A673 (cell line): ENCODE results near the gene GCNT1. TPM values are rescaled to one million over a fixed set of nuclear protein-coding genes. Genes with fewer than 3 reads are reported as not detected.

Source experiments
- BruUV-seq: library from RNA; stranded (reverse); fragments of 400-500 nt; replicated peaks from 2 replicates; lab custom pipeline; 2021; lab: Mats Ljungman, UMichigan
- CTCF ChIA-PET: fragments of 300-600 bp; sonication (Branson Sonifier 250); formaldehyde crosslinking; loops from one replicate; lab custom pipeline; 2022; ENCODE audit warnings: antibody characterized with exemption; lab: Charles Lee
- POLR2A ChIA-PET: fragments of 300-600 bp; sonication (Branson Sonifier 250); formaldehyde crosslinking; loops from one replicate; lab custom pipeline; 2022; ENCODE audit warnings: antibody characterized with exemption; ENCODE audit not compliant: low non-redundant PET; lab: Charles Lee
- DNase-seq: peaks from one replicate; pipeline ENCODE4 v3.0.0-alpha.2; 2015; ENCODE audit warnings: low spot score
- H3K27ac ChIP-seq: fragments of 200-600 bp; sonication (generic); 2 replicates; pipeline ENCODE4 v1.5.1; 2016; ENCODE audit warnings: mixed run types, low read depth, mild to moderate bottlenecking, mixed read lengths, antibody characterized with exemption, low read length; ENCODE audit not compliant: poor library complexity, severe bottlenecking
- H3K27me3 ChIP-seq: fragments of 200-600 bp; sonication (generic); replicated peaks from 2 replicates; pipeline ENCODE4 v1.6.1; 2017; ENCODE audit warnings: mixed run types, low read depth, mild to moderate bottlenecking, mixed read lengths, antibody characterized with exemption, low read length; ENCODE audit not compliant: insufficient read depth, poor library complexity
- H3K36me3 ChIP-seq: fragments of 200-600 bp; sonication (generic); 2 replicates; pipeline ENCODE4 v1.6.1; 2016; ENCODE audit warnings: mixed run types, mild to moderate bottlenecking, mixed read lengths, antibody characterized with exemption, low read length; ENCODE audit not compliant: insufficient read depth, poor library complexity, severe bottlenecking
- H3K4me1 ChIP-seq: fragments of 200-600 bp; sonication (generic); 2 replicates; pipeline ENCODE4 v1.6.1; 2017; ENCODE audit warnings: mixed run types, mild to moderate bottlenecking, mixed read lengths, antibody characterized with exemption, low read length; ENCODE audit not compliant: insufficient read depth, poor library complexity, severe bottlenecking
- H3K4me3 ChIP-seq: fragments of 200-600 bp; sonication (generic); 2 replicates; pipeline ENCODE4 v1.5.1; 2016; ENCODE audit warnings: low read depth, mixed run types, mild to moderate bottlenecking, mixed read lengths, low read length; ENCODE audit not compliant: poor library complexity, severe bottlenecking
- H3K9me3 ChIP-seq: fragments of 200-600 bp; sonication (generic); 2 replicates; pipeline ENCODE4 v1.6.1; 2016; ENCODE audit warnings: mixed run types, low read depth, mild to moderate bottlenecking, mixed read lengths, antibody characterized with exemption, low read length; ENCODE audit not compliant: poor library complexity, severe bottlenecking
- EZH2 ChIP-seq: fragments of 200-600 bp; sonication (generic); IDR thresholded peaks from 2 replicates; pipeline ENCODE4 v1.6.1; 2017; ENCODE audit warnings: borderline replicate concordance, low read depth, mild to moderate bottlenecking, mixed read lengths, antibody characterized with exemption, low read length; ENCODE audit not compliant: poor library complexity, severe bottlenecking
- intact Hi-C: fragments of 100-400 bp; cut with micrococcal nuclease; formaldehyde crosslinking; loops from one replicate; pipeline ENCODE4 v1.10.0; 2022; ENCODE audit not compliant: unreplicated experiment
- total RNA-seq: library from RNA; stranded (reverse); gene quantifications from 2 replicates; pipeline ENCODE4 v1.2.3, GENCODE V29; 2021
- TF ChIP-seq, protein P1 (sequence below): fragments of 300-800, 200-600 bp; sonication (generic); conservative IDR thresholded peaks from 2 replicates; pipeline ENCODE4 v1.5.1; 2017; ENCODE audit warnings: low read depth, mild to moderate bottlenecking, antibody characterized with exemption, low read length, moderate library complexity, mixed read lengths

GCNT1 gene
- total RNA-seq, 1 experiment from 2014 or later: not detected

GRCh38 chr9:76539180-76539579 lies 80.2 kb downstream of the GCNT1 start:
- CTCF ChIA-PET: no interaction called here
- intact Hi-C loops: no loop called here
- DNase-seq: no peak
- BruUV-seq: no TSS peak
- Histone ChIP-seq H3K9me3 (no peaks in the 10 kb centered on the region), H3K36me3 (no peaks in the 10 kb centered on the region), H3K27me3 (no peaks in the 10 kb centered on the region), H3K4me3 (no peak overlapping the region), H3K4me1 (no peaks in the 10 kb centered on the region), H3K27ac (no peak overlapping the region)
- TF ChIP-seq, protein P1, sequence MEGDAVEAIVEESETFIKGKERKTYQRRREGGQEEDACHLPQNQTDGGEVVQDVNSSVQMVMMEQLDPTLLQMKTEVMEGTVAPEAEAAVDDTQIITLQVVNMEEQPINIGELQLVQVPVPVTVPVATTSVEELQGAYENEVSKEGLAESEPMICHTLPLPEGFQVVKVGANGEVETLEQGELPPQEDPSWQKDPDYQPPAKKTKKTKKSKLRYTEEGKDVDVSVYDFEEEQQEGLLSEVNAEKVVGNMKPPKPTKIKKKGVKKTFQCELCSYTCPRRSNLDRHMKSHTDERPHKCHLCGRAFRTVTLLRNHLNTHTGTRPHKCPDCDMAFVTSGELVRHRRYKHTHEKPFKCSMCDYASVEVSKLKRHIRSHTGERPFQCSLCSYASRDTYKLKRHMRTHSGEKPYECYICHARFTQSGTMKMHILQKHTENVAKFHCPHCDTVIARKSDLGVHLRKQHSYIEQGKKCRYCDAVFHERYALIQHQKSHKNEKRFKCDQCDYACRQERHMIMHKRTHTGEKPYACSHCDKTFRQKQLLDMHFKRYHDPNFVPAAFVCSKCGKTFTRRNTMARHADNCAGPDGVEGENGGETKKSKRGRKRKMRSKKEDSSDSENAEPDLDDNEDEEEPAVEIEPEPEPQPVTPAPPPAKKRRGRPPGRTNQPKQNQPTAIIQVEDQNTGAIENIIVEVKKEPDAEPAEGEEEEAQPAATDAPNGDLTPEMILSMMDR: no peak
- no peak for TF ChIP-seq EZH2
- POLR2A ChIA-PET: no interaction called here

- peak; percentile 55 for DNase-seq
- no peaks in the 10 kb centered on the region for H3K36me3 ChIP-seq
- no peak for TF ChIP-seq EZH2
- TF ChIP-seq, protein P1: no peak
- ChIA-PET CTCF (no interaction called here), POLR2A (no interaction called here)
- H3K27ac ChIP-seq: no peak overlapping the region
- BruUV-seq: no TSS peak
- H3K4me3 ChIP-seq: no peak overlapping the region
- H3K9me3 ChIP-seq: no peaks in the 10 kb centered on the region
- no peaks in the 10 kb centered on the region for H3K27me3 ChIP-seq
- no peaks in the 10 kb centered on the region for H3K4me1 ChIP-seq
- intact Hi-C loops: loop anchor here (10.0 kb wide), 1 partner anchor 58 kb away; no protein-coding TSS in a partner anchor
Observed at GRCh38 chr9:76542360-76542759, 83.4 kb downstream of the GCNT1 start.

DNA sequence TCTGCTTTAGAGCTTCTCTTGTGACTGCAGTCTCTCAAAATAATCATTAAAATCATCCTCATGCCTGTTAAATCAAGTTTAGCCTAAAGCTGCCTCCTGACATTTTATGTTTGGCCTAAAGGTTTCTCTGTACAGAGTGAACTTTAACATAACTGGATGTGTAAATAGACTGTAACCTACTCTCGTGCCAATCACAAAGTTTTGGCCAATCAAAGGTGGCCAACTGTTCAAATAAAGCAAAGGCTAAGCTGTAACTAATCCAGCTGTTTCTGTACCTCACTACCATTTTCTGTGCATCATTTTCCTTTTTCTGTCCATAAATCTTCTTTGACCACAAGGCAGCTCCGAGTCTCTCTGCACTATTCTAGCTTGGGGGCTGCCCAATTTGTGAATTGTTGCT lies 86.2 kb downstream of the GCNT1 start:
- H3K9me3 ChIP-seq: no peaks in the 10 kb centered on the region
- POLR2A ChIA-PET: no interaction called here
- H3K4me1 ChIP-seq: no peaks in the 10 kb centered on the region
- intact Hi-C loops: loop anchor here (10.0 kb wide), 1 partner anchor 60 kb away; no protein-coding TSS in a partner anchor
- CTCF ChIA-PET: no interaction called here
- no peak overlapping the region for H3K4me3 ChIP-seq
- no peak for DNase-seq
- no peak overlapping the region for H3K27ac ChIP-seq
- H3K36me3 ChIP-seq: no peaks in the 10 kb centered on the region
- BruUV-seq: no TSS peak
- no peak for TF ChIP-seq EZH2
- no peaks in the 10 kb centered on the region for H3K27me3 ChIP-seq

DNA sequence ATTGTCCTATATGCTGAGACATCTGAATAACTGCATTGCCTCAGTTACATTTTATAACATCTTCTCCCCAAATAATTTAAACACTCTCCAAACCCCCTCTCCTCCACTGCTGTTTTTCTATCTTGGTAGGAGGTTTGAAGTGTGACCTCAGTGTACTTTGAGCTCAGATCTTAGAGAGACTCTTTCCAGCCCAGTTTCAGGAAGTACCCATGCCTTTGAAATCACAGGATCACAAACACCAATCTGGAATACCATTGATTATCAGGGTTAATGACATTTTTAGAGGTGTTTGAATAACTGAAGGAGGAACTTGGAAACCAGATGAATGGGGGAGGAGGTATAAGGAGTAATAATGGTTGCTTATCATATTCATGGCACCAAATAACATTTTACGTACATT lies 93.2 kb downstream of the GCNT1 start:
- BruUV-seq: no TSS peak
- CTCF ChIA-PET: no interaction called here
- DNase-seq: no peak
- intact Hi-C loops: no loop called here
- TF ChIP-seq, protein P1: no peak
- TF ChIP-seq EZH2: no peak
- POLR2A ChIA-PET: no interaction called here
- H3K4me3 ChIP-seq: no peak overlapping the region
- H3K27ac ChIP-seq: no peak overlapping the region
- no peaks in the 10 kb centered on the region for H3K9me3 ChIP-seq
- H3K4me1 ChIP-seq: no peaks in the 10 kb centered on the region
- H3K36me3 ChIP-seq: no peaks in the 10 kb centered on the region
- peaks cover 12% of the 10 kb centered on the region for H3K27me3 ChIP-seq
